ENCODE data around the gene APOLD1. TPM values are rescaled to one million over a fixed set of nuclear protein-coding genes. Genes with fewer than 3 reads are reported as not detected.

The APOLD1 gene
- total RNA-seq, 1 donor from 2014 or later, result 5.2 TPM

GRCh38 chr12:12744546-12745305, 40.7 kb upstream of the APOLD1 start:
- DNase-seq (ENCODE audit: low spot score), result no peak
- Mint-ChIP-seq H3K36me3 (ENCODE audit: low read depth, unreplicated experiment) (no peaks in the 10 kb centered on the region), H3K9me3 (ENCODE audit: unreplicated experiment) (no peaks in the 10 kb centered on the region), H3K27ac (ENCODE audit: unreplicated experiment) (no peak overlapping the region), H3K27me3 (ENCODE audit: unreplicated experiment) (no peaks in the 10 kb centered on the region), H3K4me1 (ENCODE audit: unreplicated experiment) (no peaks in the 10 kb centered on the region), H3K4me3 (ENCODE audit: unreplicated experiment) (no peak overlapping the region)
- TF ChIP-seq CTCF (IDR thresholded peaks at IDR 0.05; ENCODE audit: unreplicated experiment), result no peak

- Mint-ChIP-seq H3K4me1 (ENCODE audit: unreplicated experiment) (no peaks in the 10 kb centered on the region), H3K36me3 (ENCODE audit: low read depth, unreplicated experiment) (no peaks in the 10 kb centered on the region), H3K4me3 (ENCODE audit: unreplicated experiment) (no peak overlapping the region), H3K27me3 (ENCODE audit: unreplicated experiment) (no peaks in the 10 kb centered on the region), H3K9me3 (ENCODE audit: unreplicated experiment) (no peaks in the 10 kb centered on the region), H3K27ac (ENCODE audit: unreplicated experiment) (no peak overlapping the region)
- no peak for DNase-seq (ENCODE audit: low spot score)
- no peak for TF ChIP-seq CTCF (IDR thresholded peaks at IDR 0.05; ENCODE audit: unreplicated experiment)
Measured at GRCh38 chr12:12745576-12746211, 39.8 kb upstream of the APOLD1 start.

- no peak for DNase-seq (ENCODE audit: low spot score)
- H3K27me3 Mint-ChIP-seq (ENCODE audit: unreplicated experiment), result no peaks in the 10 kb centered on the region
- no peak for TF ChIP-seq CTCF (IDR thresholded peaks at IDR 0.05; ENCODE audit: unreplicated experiment)
- H3K9me3 Mint-ChIP-seq (ENCODE audit: unreplicated experiment), result no peaks in the 10 kb centered on the region
- H3K4me1 Mint-ChIP-seq (ENCODE audit: unreplicated experiment), result no peaks in the 10 kb centered on the region
- no peak overlapping the region for H3K27ac Mint-ChIP-seq (ENCODE audit: unreplicated experiment)
- no peaks in the 10 kb centered on the region for H3K36me3 Mint-ChIP-seq (ENCODE audit: low read depth, unreplicated experiment)
- no peak overlapping the region for H3K4me3 Mint-ChIP-seq (ENCODE audit: unreplicated experiment)
Measured at GRCh38 chr12:12747278-12747677, 38.2 kb upstream of the APOLD1 start.

- no peak for TF ChIP-seq CTCF (IDR thresholded peaks at IDR 0.05; ENCODE audit: unreplicated experiment)
- Mint-ChIP-seq H3K27me3 (ENCODE audit: unreplicated experiment) (no peaks in the 10 kb centered on the region), H3K27ac (ENCODE audit: unreplicated experiment) (no peak overlapping the region), H3K4me3 (ENCODE audit: unreplicated experiment) (no peak overlapping the region), H3K9me3 (ENCODE audit: unreplicated experiment) (no peaks in the 10 kb centered on the region), H3K36me3 (ENCODE audit: low read depth, unreplicated experiment) (no peaks in the 10 kb centered on the region), H3K4me1 (ENCODE audit: unreplicated experiment) (no peaks in the 10 kb centered on the region)
- DNase-seq (ENCODE audit: low spot score), result no peak
Measured at GRCh38 chr12:12748044-12748443, 37.4 kb upstream of the APOLD1 start.

- H3K36me3 Mint-ChIP-seq (ENCODE audit: low read depth, unreplicated experiment), result no peaks in the 10 kb centered on the region
- no peaks in the 10 kb centered on the region for H3K9me3 Mint-ChIP-seq (ENCODE audit: unreplicated experiment)
- H3K4me1 Mint-ChIP-seq (ENCODE audit: unreplicated experiment), result no peaks in the 10 kb centered on the region
- TF ChIP-seq CTCF (IDR thresholded peaks at IDR 0.05; ENCODE audit: unreplicated experiment), result no peak
- DNase-seq (ENCODE audit: low spot score), result no peak
- H3K27ac Mint-ChIP-seq (ENCODE audit: unreplicated experiment), result no peak overlapping the region
- no peak overlapping the region for H3K4me3 Mint-ChIP-seq (ENCODE audit: unreplicated experiment)
- H3K27me3 Mint-ChIP-seq (ENCODE audit: unreplicated experiment), result no peaks in the 10 kb centered on the region
Measured at GRCh38 chr12:12749433-12749832, 36.0 kb upstream of the APOLD1 start.

All from endothelial cell (in vitro differentiated cells).